ENCODE measurements around the gene S100A3.

The S100A3 gene

GRCh38 chr1:153519242-153519641, 29.8 kb downstream of the S100A3 start:
- Histone ChIP-seq H2AFZ (ENCODE audit: low read length) (no peak overlapping the region), H3F3A (ENCODE audit: insufficient read depth, low read length) (no peaks in the 10 kb centered on the region), H3K4me2 (ENCODE audit: low read length) (no peak overlapping the region), H3K27me3 (ENCODE audit: insufficient read depth, low read length) (peaks cover 6% of the 10 kb centered on the region; the same call in 1 of the 2 replicates), H3K79me2 (ENCODE audit: insufficient read depth, low read length) (no peaks in the 10 kb centered on the region), H3K4me1 (ENCODE audit: insufficient read depth, low read length, severe bottlenecking) (no peaks in the 10 kb centered on the region), H3K36me3 (ENCODE audit: insufficient read depth, low read length) (no peaks in the 10 kb centered on the region), H4K20me1 (ENCODE audit: insufficient read depth, low read length) (no peaks in the 10 kb centered on the region), H3K9me3 (ENCODE audit: low read length) (no peaks in the 10 kb centered on the region), H3K27ac (ENCODE audit: low read depth, low read length, poor library complexity, severe bottlenecking) (no peak overlapping the region), H3K4me3 (ENCODE audit: low read depth, low read length, poor library complexity, severe bottlenecking) (no peak overlapping the region), H3K9ac (ENCODE audit: low read length) (no peak overlapping the region), H3K9me2 (ENCODE audit: low read depth, low read length) (no peaks in the 10 kb centered on the region)
- TF ChIP-seq CTCF (IDR thresholded peaks at IDR 0.05; ENCODE audit: low read length) (no peak), EZH2 (IDR thresholded peaks at IDR 0.05; ENCODE audit: borderline replicate concordance, low read length) (no peak)

GRCh38 chr1:153515504-153516394, 33.3 kb downstream of the S100A3 start:
- no peaks in the 10 kb centered on the region for H3K9me2 ChIP-seq (ENCODE audit: low read depth, low read length)
- no peak for TF ChIP-seq EZH2 (IDR thresholded peaks at IDR 0.05; ENCODE audit: borderline replicate concordance, low read length)
- TF ChIP-seq CTCF (IDR thresholded peaks at IDR 0.05; ENCODE audit: low read length), result no peak
- peaks cover 3% of the 10 kb centered on the region for H3K4me1 ChIP-seq (ENCODE audit: insufficient read depth, low read length, severe bottlenecking)
- no peak overlapping the region for H3K9ac ChIP-seq (ENCODE audit: low read length)
- H3K4me2 ChIP-seq (ENCODE audit: low read length), result no peak overlapping the region
- 0 out of 2 replicates have a peak, but pooled peaks cover 6% of the 10 kb centered on the region for H3K27me3 ChIP-seq (ENCODE audit: insufficient read depth, low read length)
- H3K79me2 ChIP-seq (ENCODE audit: insufficient read depth, low read length), result no peaks in the 10 kb centered on the region
- H3K9me3 ChIP-seq (ENCODE audit: low read length), result no peaks in the 10 kb centered on the region
- H3F3A ChIP-seq (ENCODE audit: insufficient read depth, low read length), result no peaks in the 10 kb centered on the region
- H3K4me3 ChIP-seq (ENCODE audit: low read depth, low read length, poor library complexity, severe bottlenecking), result no peak overlapping the region
- no peak overlapping the region for H2AFZ ChIP-seq (ENCODE audit: low read length)
- H3K27ac ChIP-seq (ENCODE audit: low read depth, low read length, poor library complexity, severe bottlenecking), result no peak overlapping the region
- no peaks in the 10 kb centered on the region for H3K36me3 ChIP-seq (ENCODE audit: insufficient read depth, low read length)
- no peaks in the 10 kb centered on the region for H4K20me1 ChIP-seq (ENCODE audit: insufficient read depth, low read length)

GRCh38 chr1:153513666-153514065, 35.4 kb downstream of the S100A3 start:
- Histone ChIP-seq H3F3A (ENCODE audit: insufficient read depth, low read length) (no peaks in the 10 kb centered on the region), H3K36me3 (ENCODE audit: insufficient read depth, low read length) (no peaks in the 10 kb centered on the region), H3K4me2 (ENCODE audit: low read length) (no peak overlapping the region), H3K4me3 (ENCODE audit: low read depth, low read length, poor library complexity, severe bottlenecking) (no peak overlapping the region), H3K9me3 (ENCODE audit: low read length) (no peaks in the 10 kb centered on the region), H4K20me1 (ENCODE audit: insufficient read depth, low read length) (no peaks in the 10 kb centered on the region), H3K4me1 (ENCODE audit: insufficient read depth, low read length, severe bottlenecking) (peaks cover 3% of the 10 kb centered on the region), H3K9ac (ENCODE audit: low read length) (no peak overlapping the region), H3K27ac (ENCODE audit: low read depth, low read length, poor library complexity, severe bottlenecking) (no peak overlapping the region), H2AFZ (ENCODE audit: low read length) (no peak overlapping the region), H3K9me2 (ENCODE audit: low read depth, low read length) (no peaks in the 10 kb centered on the region), H3K27me3 (ENCODE audit: insufficient read depth, low read length) (0 out of 2 replicates have a peak, but pooled peaks cover 6% of the 10 kb centered on the region), H3K79me2 (ENCODE audit: insufficient read depth, low read length) (no peaks in the 10 kb centered on the region)
- TF ChIP-seq EZH2 (IDR thresholded peaks at IDR 0.05; ENCODE audit: borderline replicate concordance, low read length), result no peak
- no peak for TF ChIP-seq CTCF (IDR thresholded peaks at IDR 0.05; ENCODE audit: low read length)
